Kidney epithelial cell (primary cell): Measurements from ENCODE around the gene MEA1. TPM values are rescaled to one million over a fixed set of nuclear protein-coding genes. Genes with fewer than 3 reads are reported as not detected.

Source experiments
- DNase-seq: peaks from one replicate; pipeline ENCODE4 v3.0.0-alpha.2; 2010; ENCODE audit warnings: low read depth
- H3K27me3 ChIP-seq: 2 replicates; pipeline ENCODE4 v1.6.0; 2011; ENCODE audit warnings: low read length; ENCODE audit not compliant: control insufficient read depth, insufficient read depth
- H3K36me3 ChIP-seq: 2 replicates; pipeline ENCODE4 v1.5.1; 2011; ENCODE audit warnings: low read length; ENCODE audit not compliant: control insufficient read depth, insufficient read depth
- H3K4me3 ChIP-seq: 2 replicates; pipeline ENCODE4 v1.5.1; 2011; ENCODE audit warnings: low read depth, mild to moderate bottlenecking, control low read depth, low read length
- CTCF ChIP-seq: IDR thresholded peaks from 2 replicates; pipeline ENCODE4 v1.5.1; 2011; ENCODE audit warnings: mild to moderate bottlenecking, moderate library complexity, low read length, control low read depth, inconsistent platforms; ENCODE audit not compliant: insufficient read depth, poor library complexity, severe bottlenecking
- total RNA-seq: library from RNA; depleted of rRNA; stranded (reverse); fragments of >200 nt; gene quantifications from 2 replicates; pipeline ENCODE4 v1.2.3, GENCODE V29; 2015

Gene MEA1
- total RNA-seq, 1 donor from 2014 or later = 65.2 TPM

GRCh38 chr6:42962502-42963178 lies 51.1 kb downstream of the MEA1 start:
- no peak for DNase-seq
- H3K4me3 ChIP-seq = no peak overlapping the region
- peaks cover 3% of the 10 kb centered on the region for H3K27me3 ChIP-seq
- no peak for TF ChIP-seq CTCF
- H3K36me3 ChIP-seq = peaks cover 1% of the 10 kb centered on the region

GRCh38 chr6:42962096-42962495 lies 51.6 kb downstream of the MEA1 start:
- Histone ChIP-seq H3K4me3 (no peak overlapping the region), H3K36me3 (peaks cover 1% of the 10 kb centered on the region), H3K27me3 (peaks cover 3% of the 10 kb centered on the region)
- TF ChIP-seq CTCF = no peak
- DNase-seq = no peak

Other genes starting within 250 kb of the MEA1 start
- 5.2 and 7.1 TPM in 2 replicates for gene BICRAL, start 231.9 kb downstream of the MEA1 start, total RNA-seq
- gene RPL7L1, start 134.3 kb downstream of the MEA1 start, total RNA-seq = 107 and 113 TPM in 2 replicates
- not detected in 2 replicates for gene PTCRA, start 97.9 kb downstream of the MEA1 start, total RNA-seq
- gene CNPY3, start 84.5 kb downstream of the MEA1 start, total RNA-seq = 56.5 and 57.8 TPM in 2 replicates
- gene GNMT, start 53.2 kb downstream of the MEA1 start, total RNA-seq = not detected in 2 replicates
- 40.7 and 45.0 TPM in 2 replicates for gene PEX6, start 34.8 kb downstream of the MEA1 start, total RNA-seq
- gene PPP2R5D, start 29.4 kb downstream of the MEA1 start, total RNA-seq = 33.4 and 66.2 TPM in 2 replicates
- 67.4 and 70.3 TPM in 2 replicates for gene KLHDC3, start 303 bp upstream of the MEA1 start, total RNA-seq
- gene RRP36, start 7.7 kb upstream of the MEA1 start, total RNA-seq = 125 and 126 TPM in 2 replicates
- 28.1 and 32.3 TPM in 2 replicates for gene CUL7, start 39.9 kb upstream of the MEA1 start, total RNA-seq
- gene MRPL2, start 45.5 kb upstream of the MEA1 start, total RNA-seq = 38.6 and 43.7 TPM in 2 replicates
- 18.1 and 21.6 TPM in 2 replicates for gene KLC4, start 45.7 kb upstream of the MEA1 start, total RNA-seq
- gene PTK7, start 62.4 kb upstream of the MEA1 start, total RNA-seq = 169 and 170 TPM in 2 replicates
- 35.5 and 40.1 TPM in 2 replicates for gene SRF, start 157.3 kb upstream of the MEA1 start, total RNA-seq
- 32.8 and 41.1 TPM in 2 replicates for gene CUL9, start 168.2 kb upstream of the MEA1 start, total RNA-seq
- gene DNPH1, start 215.5 kb upstream of the MEA1 start, total RNA-seq = 239 and 284 TPM in 2 replicates
- 0.41 and 0.67 TPM in 2 replicates for gene TTBK1, start 229.5 kb upstream of the MEA1 start, total RNA-seq